OCI-LY3 (cell line): ENCODE data around the gene EFNA4.

Experiments used
- H2AFZ ChIP-seq: fragments of 200-600, 300-600 bp; shearing (Covaris generic); 2 replicates; pipeline ENCODE4 v1.6.0; 2014; ENCODE audit warnings: antibody characterized with exemption, low read depth, low read length
- H3K27ac ChIP-seq: fragments of 200-600, 300-600 bp; sonication (generic); 2 replicates; pipeline ENCODE4 v1.5.1; 2014; ENCODE audit warnings: mild to moderate bottlenecking, low read length, moderate library complexity, mixed read lengths
- H3K27me3 ChIP-seq: fragments of 200-600, 300-600 bp; sonication (generic); 2 replicates; pipeline ENCODE4 v1.6.1; 2014; ENCODE audit warnings: low read depth, low read length, mixed read lengths
- H3K36me3 ChIP-seq: fragments of 200-600, 300-600 bp; sonication (generic); replicated peaks from 2 replicates; pipeline ENCODE3; 2014; ENCODE audit warnings: low read depth, low read length, mixed read lengths
- H3K4me1 ChIP-seq: fragments of 300-600, 200-600 bp; sonication (generic); 2 replicates; pipeline ENCODE4 v1.6.1; 2014; ENCODE audit warnings: low read length, mixed read lengths
- H3K4me2 ChIP-seq: fragments of 200-600, 300-600 bp; sonication (generic); 2 replicates; pipeline ENCODE4 v1.6.1; 2014; ENCODE audit warnings: low read length, mixed read lengths
- H3K4me3 ChIP-seq: fragments of 300-600, 200-600 bp; sonication (generic); 2 replicates; pipeline ENCODE4 v1.5.1; 2014; ENCODE audit warnings: antibody characterized with exemption, mild to moderate bottlenecking, low read length, moderate library complexity
- H3K79me2 ChIP-seq: fragments of 300-600, 200-600 bp; shearing (Covaris generic); 2 replicates; pipeline ENCODE4 v1.6.1; 2014; ENCODE audit warnings: mild to moderate bottlenecking, low read length, mixed read lengths
- H3K9ac ChIP-seq: fragments of 300-600, 200-600 bp; shearing (Covaris generic); 2 replicates; pipeline ENCODE4 v1.6.0; 2014; ENCODE audit warnings: mild to moderate bottlenecking, low read length, moderate library complexity
- H3K9me3 ChIP-seq: fragments of 200-600, 300-600 bp; shearing (Covaris generic); 2 replicates; pipeline ENCODE4 v1.6.1; 2014; ENCODE audit warnings: low read length, mixed read lengths; ENCODE audit not compliant: insufficient read depth
- H4K20me1 ChIP-seq: fragments of 200-600, 300-600 bp; sonication (generic); 2 replicates; pipeline ENCODE4 v1.6.1; 2016; ENCODE audit warnings: low read length, mixed read lengths; ENCODE audit not compliant: insufficient read depth
- CTCF ChIP-seq: fragments of 200-600, 300-600 bp; sonication (generic); IDR thresholded peaks from 2 replicates; pipeline ENCODE4 v1.5.1; 2014; ENCODE audit warnings: antibody characterized with exemption, low read length, low read depth
- EZH2phosphoT487 ChIP-seq: fragments of 200-600 bp; shearing (Covaris generic); IDR thresholded peaks from 2 replicates; pipeline ENCODE4 v1.6.1; 2018; ENCODE audit warnings: antibody characterized with exemption, mixed run types, low read depth

EFNA4 gene

DNA sequence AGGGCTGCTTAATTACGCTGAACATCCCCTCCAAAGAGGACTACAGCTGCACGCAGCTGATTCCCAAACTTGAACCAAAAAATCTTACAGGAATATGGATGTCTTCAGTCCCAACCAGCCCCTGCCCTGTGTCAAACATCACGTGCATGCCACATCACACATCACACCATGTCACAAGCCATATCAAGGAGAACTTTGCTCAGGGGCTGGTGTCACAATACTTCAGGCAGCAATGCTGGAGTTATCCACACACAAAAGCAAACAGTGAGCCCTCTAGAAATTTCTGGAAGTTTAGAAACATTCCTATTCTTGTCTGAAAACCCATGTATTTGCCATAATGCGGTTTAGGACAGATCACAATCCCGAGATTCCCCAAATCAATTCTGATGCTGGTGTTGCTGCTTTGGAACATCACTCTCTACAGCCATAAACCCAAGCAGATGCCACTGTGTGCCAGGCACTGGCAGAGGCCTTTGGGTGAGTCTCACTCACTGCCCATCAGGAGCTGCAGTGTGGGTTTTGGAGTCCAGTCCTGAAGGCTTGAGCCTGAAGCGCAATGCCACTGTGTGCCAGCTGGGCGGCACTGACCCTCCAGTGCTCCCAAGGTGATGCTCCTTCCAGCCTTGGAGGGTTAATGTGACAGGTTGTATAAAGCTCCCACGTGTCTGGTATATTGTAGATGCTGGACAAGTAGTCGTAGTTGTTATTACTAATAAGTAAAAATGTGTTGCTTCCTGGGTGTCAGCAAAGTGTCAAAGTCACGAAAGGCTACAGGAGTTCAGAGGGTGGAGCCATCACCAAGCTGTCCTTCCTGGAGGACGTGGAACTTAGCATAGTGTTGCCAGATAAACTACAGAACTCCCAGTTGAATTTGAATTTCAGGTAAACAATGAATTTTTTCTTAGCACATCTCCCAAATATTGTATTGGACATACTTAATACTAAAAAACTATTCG lies 44.0 kb downstream of the EFNA4 start:
- H3K27ac ChIP-seq = no peak overlapping the region
- no peaks in the 10 kb centered on the region for H3K79me2 ChIP-seq
- no peaks in the 10 kb centered on the region for H3K9me3 ChIP-seq
- no peak overlapping the region for H3K4me2 ChIP-seq
- 0 out of 2 replicates have a peak, but pooled peaks cover 4% of the 10 kb centered on the region for H3K4me1 ChIP-seq
- peaks cover 19% of the 10 kb centered on the region for H3K27me3 ChIP-seq
- no peak overlapping the region for H3K4me3 ChIP-seq
- no peak overlapping the region for H3K9ac ChIP-seq
- no peaks in the 10 kb centered on the region for H4K20me1 ChIP-seq
- TF ChIP-seq CTCF (no peak), EZH2phosphoT487 (no peak)
- H3K36me3 ChIP-seq = no peaks in the 10 kb centered on the region
- no peak overlapping the region for H2AFZ ChIP-seq

DNA sequence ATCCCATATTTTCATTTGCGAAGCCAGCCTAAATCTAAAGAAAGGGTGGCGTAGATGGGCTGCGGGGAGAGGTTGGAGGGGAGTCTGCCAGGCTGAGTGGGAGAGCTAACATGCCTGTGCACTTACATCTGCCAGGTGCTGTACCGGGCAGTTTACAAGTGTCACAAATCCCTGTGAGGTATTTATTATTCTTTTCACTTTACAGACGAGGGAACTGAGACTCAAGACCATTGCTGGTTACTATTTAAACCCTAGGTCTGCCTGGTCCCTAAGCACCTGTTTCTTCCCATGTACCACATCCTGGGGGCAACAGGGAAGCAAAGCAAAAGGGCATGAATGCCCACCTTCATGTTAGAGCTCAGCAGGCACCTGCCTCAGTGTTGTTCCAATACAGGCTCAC lies 44.8 kb downstream of the EFNA4 start:
- Histone ChIP-seq H3K79me2 (no peaks in the 10 kb centered on the region), H3K27me3 (peaks cover 19% of the 10 kb centered on the region), H3K4me2 (no peak overlapping the region)

DNA sequence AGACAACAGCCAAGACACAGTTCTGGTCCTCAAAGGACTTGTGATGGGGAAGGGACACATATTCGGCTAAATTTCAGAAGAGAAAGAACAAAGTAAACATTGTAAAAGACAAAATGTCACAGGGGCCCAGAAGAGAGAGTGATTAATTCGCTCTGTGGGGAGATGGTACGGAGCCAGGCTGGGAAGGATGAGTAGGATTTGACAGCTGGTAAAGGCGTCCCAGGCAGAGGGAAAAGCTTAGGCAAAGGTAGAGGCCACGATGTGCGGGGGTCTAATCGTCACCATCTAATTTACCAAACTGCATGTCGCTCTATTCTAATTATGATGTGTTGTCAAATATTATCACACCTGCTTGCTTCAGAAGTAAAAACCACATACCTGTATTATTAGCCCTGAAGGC lies 46.8 kb downstream of the EFNA4 start:
- no peak overlapping the region for H2AFZ ChIP-seq
- H3K27ac ChIP-seq = no peak overlapping the region
- H3K36me3 ChIP-seq = no peaks in the 10 kb centered on the region
- H3K27me3 ChIP-seq = peaks cover 13% of the 10 kb centered on the region; the same call in 1 of the 2 replicates
- 0 out of 2 replicates have a peak, but pooled peaks cover 4% of the 10 kb centered on the region for H3K4me1 ChIP-seq
- H3K79me2 ChIP-seq = no peaks in the 10 kb centered on the region
- no peak overlapping the region for H3K9ac ChIP-seq
- no peaks in the 10 kb centered on the region for H4K20me1 ChIP-seq
- no peak overlapping the region for H3K4me2 ChIP-seq
- TF ChIP-seq EZH2phosphoT487 (no peak), CTCF (no peak)
- no peak overlapping the region for H3K4me3 ChIP-seq
- H3K9me3 ChIP-seq = no peaks in the 10 kb centered on the region

More for the DNA sequence above, 44.8 kb downstream of the EFNA4 start:
- TF ChIP-seq CTCF (no peak), EZH2phosphoT487 (no peak)
- no peaks in the 10 kb centered on the region for H3K36me3 ChIP-seq
- no peak overlapping the region for H3K27ac ChIP-seq
- no peak overlapping the region for H3K9ac ChIP-seq
- no peaks in the 10 kb centered on the region for H3K9me3 ChIP-seq
- H4K20me1 ChIP-seq = no peaks in the 10 kb centered on the region
- 0 out of 2 replicates have a peak, but pooled peaks cover 4% of the 10 kb centered on the region for H3K4me1 ChIP-seq
- H3K4me3 ChIP-seq = no peak overlapping the region
- H2AFZ ChIP-seq = no peak overlapping the region

- H3K4me3 ChIP-seq = no peak overlapping the region
- TF ChIP-seq CTCF (no peak), EZH2phosphoT487 (no peak)
- H3K4me2 ChIP-seq = no peak overlapping the region
- 0 out of 2 replicates have a peak, but pooled peaks cover 4% of the 10 kb centered on the region for H3K4me1 ChIP-seq
- no peaks in the 10 kb centered on the region for H4K20me1 ChIP-seq
- no peaks in the 10 kb centered on the region for H3K9me3 ChIP-seq
- no peak overlapping the region for H2AFZ ChIP-seq
- H3K36me3 ChIP-seq = no peaks in the 10 kb centered on the region
- H3K9ac ChIP-seq = no peak overlapping the region
- H3K27me3 ChIP-seq = peaks cover 13% of the 10 kb centered on the region; the same call in 1 of the 2 replicates
- no peaks in the 10 kb centered on the region for H3K79me2 ChIP-seq
- no peak overlapping the region for H3K27ac ChIP-seq
Measured at GRCh38 chr1:155110826-155111225, 47.3 kb downstream of the EFNA4 start.
